Measurements from ENCODE around the gene CD63.
A peak's percentile ranks its signal among the peaks of the same experiment; 100 is the strongest.

GRCh38 chr12:55705782-55706402 lies 22.9 kb downstream of the CD63 start:
- TF ChIP-seq POLR2A (IDR thresholded peaks at IDR 0.05) = no peak
- TF ChIP-seq CTCF (IDR thresholded peaks at IDR 0.05 in 8 of 11, conservative IDR thresholded peaks at IDR 0.05 in 3 of 11) = peak in 4 of 11 experiments; percentile 23 to 39 (median 36)
- TF ChIP-seq POLR2AphosphoS5 (IDR thresholded peaks at IDR 0.05) = no peak

All from spleen (tissue), 7 donors.